Prostate gland (tissue), 2 donors: ENCODE results near the gene RNF19B. TPM values are rescaled to one million over a fixed set of nuclear protein-coding genes. Genes with fewer than 3 reads are reported as not detected.

ENCODE experiments used
- DNase-seq: peaks from one replicate; pipeline ENCODE4 v3.0.0-alpha.2; 2019; ENCODE audit warnings: low spot score
- H3K27ac ChIP-seq, 2 donors: fragments of 200-600 bp; sonication (generic); 2 replicates each; pipeline ENCODE4 v1.5.1; 2017 to 2019
- H3K27me3 ChIP-seq: fragments of 200-600 bp; sonication (generic); replicated peaks from 2 replicates; pipeline ENCODE4 v1.5.1; 2019; ENCODE audit not compliant: insufficient read depth
- H3K36me3 ChIP-seq, 2 donors: fragments of 200-600 bp; sonication (generic); 1 replicate in 1 of 2; 2 replicates in 1 of 2; pipeline versions ENCODE4 v1.5.1 to v1.8.1; 2017 to 2019
- H3K4me1 ChIP-seq: fragments of 200-600 bp; sonication (generic); replicated peaks from 2 replicates; pipeline ENCODE4 v1.5.1; 2019
- H3K4me3 ChIP-seq, 2 donors: fragments of 200-600 bp; sonication (generic); 2 replicates each; pipeline ENCODE4 v1.5.1; 2017 to 2019
- H3K9me3 ChIP-seq: fragments of 200-600 bp; sonication (generic); 2 replicates; pipeline ENCODE4 v1.5.1; 2017
- CTCF ChIP-seq, 4 experiments: fragments of 200-600 bp in 2 of 4; fragments of 450-650 bp in 2 of 4; sonication (generic) in 2 of 4; IDR thresholded peaks; 1 replicate in 3 of 4; 2 replicates in 1 of 4; pipeline ENCODE4 v1.5.1; 2016 to 2019; ENCODE audit warnings: antibody characterized with exemption in 4 of 4, mild to moderate bottlenecking in 2 of 4, moderate library complexity in 2 of 4
- POLR2A ChIP-seq: fragments of 450-650 bp; IDR thresholded peaks from one replicate; pipeline ENCODE4 v1.6.1; 2016; ENCODE audit warnings: antibody characterized with exemption, mild to moderate bottlenecking
- POLR2AphosphoS5 ChIP-seq: sonication (generic); formaldehyde crosslinking; IDR thresholded peaks from one replicate; pipeline ENCODE4 v1.6.1; 2017; ENCODE audit warnings: antibody characterized with exemption
- WGBS: methylation state at CpG from one replicate; pipeline ENCODE4 v1.1.5; 2018; 5-methylcytosine and 5-hydroxymethylcytosine counted together
- intact Hi-C: fragments of 100-400 bp; cut with DNase I; formaldehyde crosslinking; loops from one replicate; pipeline ENCODE4 v1.14.2; 2022
- total RNA-seq, 2 donors: library from RNA; depleted of rRNA; stranded (reverse); fragments of >200 nt; gene quantifications; one replicate each; pipeline ENCODE4 v1.1.0, GENCODE V29; 2016

RNF19B gene
- total RNA-seq, 2 donors from 2014 or later: 16.7 to 77.8 TPM

- H3K4me3 ChIP-seq: no peak overlapping the region
- no peaks in the 10 kb centered on the region for H3K4me1 ChIP-seq
- intact Hi-C loops: no loop called here
- H3K36me3 ChIP-seq: no peaks in the 10 kb centered on the region
- no peaks in the 10 kb centered on the region for H3K9me3 ChIP-seq
- H3K27me3 ChIP-seq: no peaks in the 10 kb centered on the region
- H3K27ac ChIP-seq: no peak overlapping the region
- WGBS: 89% methylated on average over 6 of the region's 6 CpGs
- no peak for DNase-seq
- TF ChIP-seq POLR2A (no peak), POLR2AphosphoS5 (no peak), CTCF (IDR thresholded peaks at IDR 0.05) (no peak)
Measured at GRCh38 chr1:32926562-32926961, 38.0 kb downstream of the RNF19B start.

- Histone ChIP-seq H3K27ac (no peak overlapping the region), H3K27me3 (no peaks in the 10 kb centered on the region), H3K36me3 (no peaks in the 10 kb centered on the region), H3K4me1 (no peaks in the 10 kb centered on the region), H3K9me3 (no peaks in the 10 kb centered on the region), H3K4me3 (no peak overlapping the region)
- WGBS: 19% methylated on average over 24 of the region's 24 CpGs
- no peak for TF ChIP-seq POLR2A
- TF ChIP-seq CTCF (IDR thresholded peaks at IDR 0.05): no peak
- DNase-seq: no peak
- intact Hi-C loops: no loop called here
Measured at GRCh38 chr1:32925403-32926162, 39.0 kb downstream of the RNF19B start.

- 29% methylated on average over 23 of the region's 31 CpGs for WGBS
- no peaks in the 10 kb centered on the region for H3K27me3 ChIP-seq
- no peaks in the 10 kb centered on the region for H3K36me3 ChIP-seq
- TF ChIP-seq CTCF (IDR thresholded peaks at IDR 0.05) (no peak), POLR2AphosphoS5 (no peak), POLR2A (no peak)
- H3K27ac ChIP-seq: no peak overlapping the region
- H3K4me3 ChIP-seq: no peak overlapping the region
- intact Hi-C loops: no loop called here
- no peaks in the 10 kb centered on the region for H3K9me3 ChIP-seq
- DNase-seq: no peak
- no peaks in the 10 kb centered on the region for H3K4me1 ChIP-seq
Measured at GRCh38 chr1:32924881-32925344, 39.7 kb downstream of the RNF19B start.

- 77% methylated on average over 7 of the region's 7 CpGs for WGBS
- Histone ChIP-seq H3K4me1 (no peaks in the 10 kb centered on the region), H3K4me3 (no peak overlapping the region), H3K27me3 (no peaks in the 10 kb centered on the region), H3K36me3 (no peaks in the 10 kb centered on the region), H3K9me3 (no peaks in the 10 kb centered on the region), H3K27ac (no peak overlapping the region)
- no peak for DNase-seq
- TF ChIP-seq POLR2A (no peak), CTCF (IDR thresholded peaks at IDR 0.05) (no peak), POLR2AphosphoS5 (no peak)
- intact Hi-C loops: no loop called here
Measured at GRCh38 chr1:32920833-32921232, 43.8 kb downstream of the RNF19B start.
